ENCODE results near the gene RAB12.

DNA sequence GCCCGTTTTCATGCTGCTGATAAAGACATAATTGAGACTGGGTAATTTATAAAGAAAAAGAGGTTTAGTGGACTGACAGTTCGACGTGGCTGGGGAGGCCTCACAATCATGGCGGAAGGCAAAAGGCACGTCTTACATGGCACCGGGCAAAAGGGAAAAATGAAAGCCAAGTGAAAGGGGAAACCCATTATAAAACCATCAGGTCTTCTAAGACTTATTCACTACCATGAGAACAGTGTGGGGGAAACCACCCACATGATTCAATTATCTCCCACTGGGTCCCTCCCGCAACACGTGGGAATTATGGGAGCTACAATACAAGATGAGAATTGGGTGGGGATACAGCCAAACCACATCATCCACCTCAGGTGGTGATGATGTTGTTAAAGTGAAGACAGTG, 3.3 kb upstream of the RAB12 start:
- TF ChIP-seq, protein P1, sequence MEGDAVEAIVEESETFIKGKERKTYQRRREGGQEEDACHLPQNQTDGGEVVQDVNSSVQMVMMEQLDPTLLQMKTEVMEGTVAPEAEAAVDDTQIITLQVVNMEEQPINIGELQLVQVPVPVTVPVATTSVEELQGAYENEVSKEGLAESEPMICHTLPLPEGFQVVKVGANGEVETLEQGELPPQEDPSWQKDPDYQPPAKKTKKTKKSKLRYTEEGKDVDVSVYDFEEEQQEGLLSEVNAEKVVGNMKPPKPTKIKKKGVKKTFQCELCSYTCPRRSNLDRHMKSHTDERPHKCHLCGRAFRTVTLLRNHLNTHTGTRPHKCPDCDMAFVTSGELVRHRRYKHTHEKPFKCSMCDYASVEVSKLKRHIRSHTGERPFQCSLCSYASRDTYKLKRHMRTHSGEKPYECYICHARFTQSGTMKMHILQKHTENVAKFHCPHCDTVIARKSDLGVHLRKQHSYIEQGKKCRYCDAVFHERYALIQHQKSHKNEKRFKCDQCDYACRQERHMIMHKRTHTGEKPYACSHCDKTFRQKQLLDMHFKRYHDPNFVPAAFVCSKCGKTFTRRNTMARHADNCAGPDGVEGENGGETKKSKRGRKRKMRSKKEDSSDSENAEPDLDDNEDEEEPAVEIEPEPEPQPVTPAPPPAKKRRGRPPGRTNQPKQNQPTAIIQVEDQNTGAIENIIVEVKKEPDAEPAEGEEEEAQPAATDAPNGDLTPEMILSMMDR (conservative IDR thresholded peaks at IDR 0.05; ENCODE audit: low read length) = no peak
- no peak for TF ChIP-seq EZH2phosphoT487 (IDR thresholded peaks at IDR 0.05; ENCODE audit: borderline replicate concordance)

All from Loucy (cell line).